ENCODE data around the gene DAZAP1.
"Not testable (repeated sequence)": the region's sequence is repeated elsewhere in the genome, so short reads cannot be mapped to it uniquely, and the experiment has no call there.

Gene DAZAP1

DNA sequence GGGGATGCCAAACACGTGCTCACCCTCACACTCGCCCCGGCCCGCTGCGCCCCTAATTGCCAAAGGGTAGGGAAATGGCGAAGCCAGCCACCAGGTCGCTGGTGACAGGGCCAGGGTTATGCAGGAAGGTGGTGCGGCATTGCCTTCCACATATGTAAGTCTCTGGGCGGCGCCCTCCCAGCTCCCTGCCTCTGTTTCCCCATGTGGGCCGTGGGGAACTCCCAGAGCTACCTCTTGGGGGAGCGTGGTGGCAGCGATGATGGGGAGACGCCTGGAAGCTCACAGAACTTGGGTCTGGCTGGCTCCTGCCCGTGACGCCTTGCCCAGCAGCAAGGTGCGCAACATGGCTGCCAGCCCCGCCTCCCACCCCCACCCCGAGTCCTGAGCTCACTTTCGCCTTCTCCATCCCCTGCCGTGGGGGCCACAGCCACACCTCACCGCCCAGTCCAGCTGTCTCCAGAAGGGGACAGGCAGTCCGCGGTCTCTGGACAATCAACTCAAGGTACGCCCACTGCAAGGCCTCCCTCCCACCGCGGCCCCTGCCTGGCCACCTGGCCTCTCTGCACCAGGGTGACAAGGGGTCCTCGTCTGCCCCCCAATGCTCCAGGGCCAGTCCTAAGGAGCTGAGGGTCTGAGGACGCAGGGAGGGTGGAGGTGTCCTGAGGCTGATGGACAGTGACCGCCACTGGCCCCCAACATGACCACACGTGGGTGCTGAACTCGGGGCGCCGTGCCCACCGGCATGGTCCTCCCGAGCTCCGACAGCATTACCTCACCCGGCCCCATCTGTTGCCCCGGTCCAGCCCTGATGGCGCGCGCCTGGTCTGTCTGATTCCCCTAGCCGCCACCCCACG lies 65.1 kb downstream of the DAZAP1 start:
- no peak for DNase-seq (ENCODE audit: low read depth in 2 of 2)

DNA sequence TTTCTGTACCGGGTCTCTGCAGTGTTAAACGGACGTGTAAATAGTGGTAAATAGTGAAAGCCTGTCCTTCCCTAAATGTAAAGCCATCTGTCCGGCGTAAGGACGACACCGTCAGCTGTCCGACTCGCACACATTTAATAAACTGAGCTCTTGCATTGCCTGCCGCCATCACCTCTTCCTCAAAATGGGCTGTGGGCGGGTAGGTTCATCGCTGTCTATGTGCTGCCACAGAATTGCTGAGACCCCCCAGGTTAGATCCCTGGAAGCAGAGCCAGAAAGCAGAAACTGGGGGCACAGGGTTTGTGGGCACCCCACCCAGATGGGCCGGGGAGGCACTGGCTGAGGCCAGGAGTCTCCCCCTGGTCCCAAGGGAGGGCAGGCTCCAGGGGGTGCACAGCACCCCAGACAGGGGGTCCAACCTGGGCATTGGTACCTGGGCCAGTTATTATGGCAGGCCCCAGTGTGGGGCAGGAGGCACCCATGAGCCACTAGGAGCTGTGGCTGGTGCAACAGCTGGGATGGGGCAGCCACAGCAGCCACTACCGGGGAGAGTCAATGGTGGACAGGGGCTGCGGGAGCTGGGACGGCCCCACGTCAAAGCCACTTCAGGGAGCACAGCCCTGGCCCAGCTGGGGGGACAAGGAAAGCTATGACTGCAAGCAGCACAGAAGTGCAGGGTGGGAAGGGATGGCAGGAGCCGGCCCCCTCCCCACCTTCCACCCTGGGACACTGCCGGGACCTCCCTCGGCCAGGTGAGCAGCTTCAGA lies 65.9 kb downstream of the DAZAP1 start:
- no peak for DNase-seq (ENCODE audit: low read depth in 2 of 2)

DNA sequence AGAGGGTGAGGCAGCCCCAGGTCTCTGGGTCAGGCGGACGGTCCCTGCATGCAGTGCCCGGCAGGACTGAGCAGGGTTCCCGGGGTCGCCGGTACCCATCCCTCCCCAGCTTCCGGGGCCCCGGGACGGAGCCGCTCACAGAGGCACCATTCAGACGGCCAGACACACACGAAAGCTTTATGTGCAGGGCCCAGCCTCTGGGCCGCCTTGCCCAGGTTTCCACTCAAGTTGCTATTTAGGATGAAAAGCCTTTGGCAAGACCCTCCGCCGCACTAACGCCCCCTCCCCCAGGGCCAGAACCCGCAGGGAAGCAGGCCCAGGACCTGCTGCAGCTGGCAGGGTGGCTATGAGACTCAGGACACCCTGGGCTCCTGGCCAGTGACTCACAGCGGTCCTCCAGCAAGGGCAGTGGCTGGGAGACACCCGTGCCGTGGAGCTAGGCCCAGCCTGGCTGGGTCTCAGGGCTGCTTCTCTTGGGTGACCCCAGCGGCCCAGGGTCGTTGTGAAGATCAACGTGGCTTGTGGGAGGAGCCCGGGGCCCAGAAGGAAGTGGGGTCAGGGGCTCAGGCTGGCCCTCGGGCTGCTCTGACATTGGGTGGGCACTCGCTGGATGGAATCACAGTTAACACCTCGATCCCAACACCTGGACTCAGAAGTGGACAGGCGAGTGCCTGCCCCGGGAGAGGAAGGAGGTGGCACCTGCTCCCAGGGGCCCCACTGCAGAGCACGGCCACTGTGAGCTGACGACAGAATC lies 66.8 kb downstream of the DAZAP1 start:
- no peak for DNase-seq (ENCODE audit: low read depth in 2 of 2)

DNA sequence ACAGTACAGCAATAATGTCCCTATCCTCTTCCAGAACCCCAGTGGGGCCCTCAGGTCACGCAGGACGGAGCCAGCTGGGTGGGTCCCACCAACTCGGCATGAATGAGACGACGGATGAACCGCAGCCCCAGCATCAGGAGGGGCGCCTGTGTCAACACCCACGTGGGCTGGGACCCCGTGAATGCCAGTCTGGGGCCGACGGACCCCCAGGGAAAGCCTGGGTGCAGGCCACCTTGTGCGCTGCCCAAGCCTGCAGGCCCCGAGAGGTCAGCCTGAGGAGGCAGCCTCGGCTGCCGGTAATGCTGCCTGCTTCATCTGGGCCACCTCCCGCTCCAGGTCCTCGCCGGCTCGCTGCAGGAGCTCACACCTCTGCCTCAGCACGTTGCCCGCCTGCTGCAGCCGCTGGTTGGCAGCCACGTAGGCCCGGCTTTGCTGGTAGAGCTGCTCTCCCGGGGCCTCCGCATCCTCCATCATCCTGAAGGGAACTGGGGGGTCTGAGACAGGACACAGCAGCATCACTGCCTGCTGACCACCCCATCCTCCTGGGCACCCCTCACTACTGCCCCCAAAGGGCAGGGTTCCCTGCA lies 67.5 kb downstream of the DAZAP1 start:
- no peak for DNase-seq (ENCODE audit: low read depth in 2 of 2)

DNA sequence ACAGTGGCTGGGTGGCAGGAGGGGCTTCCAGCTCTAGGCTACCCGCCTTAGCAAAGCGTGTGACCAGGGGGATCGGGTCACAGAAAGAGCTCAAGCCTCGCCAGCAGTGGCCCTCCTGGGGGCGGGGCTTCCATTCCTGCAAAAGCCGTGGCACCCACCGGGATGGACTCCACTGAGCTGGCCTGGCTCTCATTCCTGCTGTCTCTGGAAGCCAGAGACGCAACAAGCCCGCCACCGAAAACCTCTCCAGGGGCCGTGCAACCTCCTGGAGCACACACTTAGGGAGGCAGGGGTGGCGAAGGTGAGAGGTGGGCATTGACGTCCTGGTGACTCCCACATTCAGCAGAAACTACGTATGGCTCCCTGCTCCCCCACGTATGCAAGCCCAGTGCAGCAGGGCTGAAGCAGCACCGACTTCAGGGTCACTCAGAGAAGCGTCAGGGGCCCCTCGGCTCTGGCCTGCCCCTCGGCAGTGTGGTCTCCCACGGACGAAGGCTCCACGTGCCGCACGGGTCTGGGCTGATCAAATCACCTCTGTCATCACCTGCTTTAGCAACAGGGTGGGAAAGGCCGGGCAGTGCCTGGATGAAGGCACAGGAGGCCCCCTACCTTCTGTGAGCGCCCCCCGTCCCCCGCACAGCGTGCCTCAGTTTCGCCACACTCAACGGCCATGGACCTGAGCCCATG lies 68.5 kb downstream of the DAZAP1 start:
- DNase-seq (ENCODE audit: low read depth in 2 of 2) = no peak

DNA sequence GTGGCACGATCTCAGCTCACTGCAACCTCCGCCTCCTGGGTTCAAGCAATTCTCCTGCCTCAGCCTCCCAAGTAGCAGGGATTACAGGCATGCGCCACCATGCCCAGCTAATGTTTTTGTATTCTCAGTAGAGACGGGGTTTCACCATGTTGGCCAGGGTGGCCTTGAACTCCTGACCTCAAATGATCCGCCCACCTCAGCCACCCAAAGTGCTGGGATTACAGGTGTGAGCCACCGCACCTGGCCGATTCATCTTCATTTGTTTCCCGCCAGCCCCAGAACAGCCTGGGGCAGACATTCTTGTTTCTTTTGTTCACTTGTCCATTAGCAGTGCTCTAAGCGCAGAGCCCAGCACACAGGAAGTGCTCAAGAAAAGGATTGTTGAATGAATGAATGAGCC lies 69.7 kb downstream of the DAZAP1 start:
- DNase-seq (ENCODE audit: low read depth in 2 of 2) = not testable (repeated sequence)

DNA sequence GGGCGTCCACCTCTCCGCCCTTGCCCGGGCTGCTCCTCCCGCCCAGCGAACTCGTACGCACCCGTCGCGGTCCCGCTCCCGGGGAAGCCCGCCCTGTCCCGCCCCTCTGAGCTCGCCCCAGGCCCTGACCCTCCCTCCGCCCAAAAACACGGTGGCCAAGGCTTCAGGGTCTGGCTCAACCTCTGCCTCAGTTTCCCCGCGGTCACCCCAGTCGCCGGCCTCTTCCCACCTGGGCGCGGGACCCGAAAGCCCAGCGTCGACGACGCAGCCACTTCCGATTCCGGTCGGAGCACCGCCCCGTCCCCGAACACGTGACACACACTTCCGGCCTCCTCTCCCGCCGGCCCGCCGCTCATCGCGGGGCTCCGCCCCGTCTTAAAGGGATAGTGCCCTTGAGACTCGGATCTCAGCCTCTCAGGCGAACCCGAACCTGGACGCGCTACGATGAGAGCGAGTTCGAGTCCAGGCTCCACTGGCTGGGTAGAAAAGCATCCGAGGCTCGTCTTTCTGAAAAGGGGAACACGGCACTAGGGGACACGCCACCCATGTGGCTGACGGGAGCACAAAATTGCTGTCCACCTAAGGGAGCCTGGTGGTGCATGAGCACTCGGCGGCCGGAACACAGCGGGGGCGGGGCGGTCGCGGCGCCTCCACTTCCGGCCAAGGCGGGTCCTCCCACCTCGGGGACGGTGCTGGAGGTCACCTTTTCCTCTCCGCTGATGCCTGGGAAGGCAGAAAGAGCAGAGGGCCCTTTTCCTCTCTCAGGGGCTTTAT lies 71.7 kb downstream of the DAZAP1 start, which contains the start of gene C19orf25:
TSS of gene C19orf25 (minus strand) at position 282 of the 774 bp plus-strand sequence. CDS start 312 bp downstream, outside the sequence.
- DNase-seq (ENCODE audit: low read depth in 2 of 2) = peak; percentile 85 to 90

DNA sequence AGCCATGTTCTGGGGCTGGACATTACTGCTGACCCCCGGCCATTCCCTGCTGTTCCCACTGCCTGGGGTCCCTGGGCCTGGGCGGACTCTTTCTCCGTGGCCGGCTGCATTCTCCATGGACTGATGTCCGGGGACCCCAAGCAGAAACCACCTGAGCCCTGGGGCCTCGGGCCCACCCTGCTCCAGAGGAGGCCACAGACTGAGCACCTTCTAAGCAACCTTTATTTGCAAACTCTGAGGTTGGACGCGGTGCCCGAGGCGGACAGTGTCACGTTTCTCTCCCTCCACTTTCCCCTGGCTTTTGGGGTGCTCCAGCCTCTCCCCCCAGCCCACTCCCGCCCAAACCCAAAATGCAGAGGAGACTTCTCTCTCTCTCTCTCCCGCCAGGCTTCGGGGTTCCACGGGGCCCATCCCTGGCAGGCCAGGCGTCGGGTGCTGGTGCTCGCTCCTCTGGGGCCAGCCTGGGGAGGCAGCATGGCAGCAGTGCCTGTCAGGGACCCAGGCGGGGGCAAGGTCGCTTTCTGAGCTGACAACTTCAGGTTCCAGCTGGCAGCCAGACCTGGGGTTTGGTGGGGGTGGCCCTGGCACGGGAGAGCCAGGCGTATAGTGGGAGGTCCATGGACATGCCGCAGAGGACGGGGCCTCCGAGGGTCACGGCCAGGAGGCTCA lies 74.0 kb downstream of the DAZAP1 start:
- no peak for DNase-seq (ENCODE audit: low read depth in 2 of 2)

DNA sequence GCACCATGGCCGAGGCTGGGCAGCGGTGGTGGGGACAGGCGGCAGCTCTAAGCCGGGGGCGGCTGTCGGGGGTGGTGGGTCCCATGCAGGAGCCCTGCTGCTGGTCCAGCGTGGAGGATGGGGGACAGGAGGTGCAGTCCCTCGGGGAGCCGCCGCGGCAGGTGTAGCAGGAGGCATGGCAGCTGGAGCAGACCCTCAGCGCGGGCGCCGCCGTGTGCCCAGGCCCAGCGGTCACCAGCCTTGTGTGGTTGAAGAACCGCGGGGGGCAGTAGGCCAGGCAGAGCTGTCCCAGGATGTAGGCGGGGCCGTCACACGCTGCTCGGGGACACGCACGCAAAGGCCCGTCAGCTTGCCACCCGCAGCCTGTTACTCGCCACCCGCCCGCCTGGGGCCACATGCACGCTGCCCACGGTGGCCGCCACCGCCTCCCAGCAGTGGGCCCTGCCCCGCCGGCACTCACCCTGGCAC lies 74.5 kb downstream of the DAZAP1 start:
- no peak for DNase-seq (ENCODE audit: low read depth in 2 of 2)

DNA sequence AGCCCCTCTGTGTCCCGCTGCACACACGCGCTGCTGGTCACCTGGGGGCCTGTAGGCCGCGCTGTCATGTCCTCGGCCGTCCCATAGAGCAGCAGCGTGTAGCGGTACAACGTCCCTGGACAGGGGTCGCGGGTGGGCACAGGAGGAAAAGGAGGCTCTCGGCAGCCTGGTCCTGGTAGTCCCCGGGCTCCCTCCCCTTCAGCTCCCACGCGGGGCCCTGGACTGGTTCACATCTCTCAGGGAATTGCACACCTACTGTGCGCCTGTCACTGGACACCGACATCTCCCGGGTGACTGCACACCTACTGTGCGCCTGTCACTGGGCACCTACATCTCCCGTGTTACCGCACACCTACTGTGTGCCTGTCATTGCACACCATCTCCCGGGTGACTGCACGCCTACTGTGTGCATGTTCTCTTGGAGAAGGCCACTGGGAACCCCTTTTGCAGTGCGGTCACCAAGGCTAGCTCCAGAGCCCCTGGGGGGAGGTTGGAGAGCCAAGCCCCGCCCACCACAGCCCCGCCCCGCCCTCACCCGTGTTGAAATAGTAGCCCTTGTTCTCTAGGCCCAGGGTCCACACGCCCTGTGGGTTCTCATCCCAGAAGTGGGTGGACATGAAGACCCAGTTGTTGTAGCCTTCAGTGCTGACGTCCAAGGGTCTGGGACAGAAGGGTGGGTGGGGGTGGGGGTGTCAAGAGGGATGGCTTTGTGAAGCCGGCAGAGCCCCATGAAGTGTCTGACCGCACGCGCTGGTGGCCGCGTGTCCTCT lies 75.2 kb downstream of the DAZAP1 start:
- no peak for DNase-seq (ENCODE audit: low read depth in 2 of 2)

DNA sequence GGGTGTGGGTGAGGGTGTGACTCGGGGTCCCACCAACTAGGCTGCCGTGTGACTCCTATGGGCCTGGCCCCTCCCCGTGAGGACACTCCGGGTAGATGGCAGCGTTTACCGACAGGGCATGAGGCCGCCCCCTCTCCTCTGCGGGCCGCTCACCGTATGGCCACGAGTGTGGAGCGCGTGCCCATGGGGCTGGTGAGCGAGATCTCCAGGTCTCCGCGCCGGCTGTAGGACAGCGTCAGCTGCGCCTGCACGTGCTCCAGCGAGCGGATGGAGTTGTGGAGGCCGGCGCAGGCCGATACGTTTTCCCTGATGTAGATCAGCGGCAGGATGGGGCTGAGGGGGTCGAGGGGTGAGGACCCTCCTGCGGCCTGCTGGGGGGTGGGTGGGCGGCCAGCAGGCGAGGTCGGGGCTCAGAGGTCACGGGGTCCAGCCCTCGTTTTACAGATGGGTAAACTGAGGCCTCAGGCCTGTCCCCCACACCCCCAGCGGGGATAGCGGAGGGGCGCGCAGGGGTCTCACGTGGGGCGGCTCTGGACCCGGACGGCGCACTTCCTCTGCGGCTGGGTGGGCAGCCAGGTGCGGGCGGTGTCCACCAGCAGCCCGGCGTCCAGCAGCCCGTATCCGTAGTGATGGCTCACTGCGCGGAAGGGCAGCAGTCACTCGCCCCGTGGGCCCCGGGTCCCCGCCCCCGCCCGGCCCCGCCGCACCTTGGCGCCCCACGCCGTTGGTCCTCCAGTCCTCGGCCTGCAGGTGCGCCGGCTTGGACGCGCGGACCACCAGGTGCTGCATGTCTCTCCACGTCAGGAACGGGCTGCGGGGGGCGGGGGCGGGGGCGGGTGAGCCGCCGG lies 76.0 kb downstream of the DAZAP1 start:
- no peak for DNase-seq (ENCODE audit: low read depth in 2 of 2)

DNA sequence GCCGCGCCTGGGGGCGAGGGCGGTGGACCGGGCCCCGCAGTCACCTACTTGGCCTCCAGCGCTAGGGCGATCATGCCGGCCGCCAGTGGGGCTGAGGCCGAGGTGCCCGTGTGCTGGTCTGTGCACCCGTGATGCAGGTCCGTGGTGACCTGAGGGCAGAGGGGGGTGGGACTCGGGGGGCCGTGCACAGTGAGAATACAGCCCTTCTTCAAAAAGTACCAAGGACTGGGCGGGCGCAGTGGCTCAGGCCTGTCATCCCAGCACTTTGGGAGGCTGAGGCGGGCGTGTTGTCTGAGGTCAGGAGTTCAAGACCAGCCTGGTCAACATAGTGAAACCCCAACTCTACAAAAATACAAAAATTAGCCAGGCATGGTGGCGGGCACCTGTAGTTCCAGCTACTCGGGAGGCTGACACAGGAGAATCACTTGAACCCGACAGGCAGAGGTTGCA lies 76.6 kb downstream of the DAZAP1 start:
- no peak for DNase-seq (ENCODE audit: low read depth in 2 of 2)
